Fibroblast of gingiva (primary cell): ENCODE measurements around the gene ZNF695.

Experiments
- DNase-seq: peaks from one replicate; pipeline ENCODE4 v3.0.0-alpha.2; 2011; ENCODE audit warnings: low read depth

The ZNF695 gene

DNA sequence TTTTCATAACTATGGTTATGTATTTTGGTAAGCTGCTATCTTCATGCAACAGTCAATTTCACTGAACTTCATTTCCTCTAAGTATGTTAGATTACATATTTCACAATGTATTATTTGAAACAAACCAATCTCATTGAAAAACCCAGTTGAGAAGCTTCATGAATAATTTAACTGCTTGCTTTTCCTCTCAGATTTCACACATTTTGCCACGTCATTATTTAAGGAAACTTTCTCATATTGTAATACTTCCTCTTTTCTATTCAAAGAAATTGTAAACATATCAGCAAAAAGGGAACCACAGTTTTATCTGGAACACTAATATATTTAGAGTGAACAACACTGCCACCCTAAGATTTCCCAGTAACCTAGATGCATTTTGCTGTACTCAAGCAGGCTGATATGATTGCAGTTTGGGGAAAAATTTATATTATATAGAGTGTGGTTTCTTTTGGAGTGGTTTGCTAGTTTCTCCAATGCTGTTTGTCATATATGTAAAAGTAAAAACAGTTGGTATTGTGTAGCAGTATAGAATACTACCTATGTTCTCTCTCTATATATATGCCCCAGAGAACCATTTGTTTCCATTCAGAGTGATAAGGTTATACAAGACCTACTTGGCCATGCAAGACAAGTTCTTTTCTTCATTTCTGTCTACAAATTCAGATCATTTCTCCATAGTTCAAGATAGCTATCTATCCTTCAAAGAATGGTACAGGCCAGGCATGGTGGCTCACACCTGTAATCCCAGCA, 47.7 kb downstream of the ZNF695 start:
- peak; percentile 62 for DNase-seq

DNA sequence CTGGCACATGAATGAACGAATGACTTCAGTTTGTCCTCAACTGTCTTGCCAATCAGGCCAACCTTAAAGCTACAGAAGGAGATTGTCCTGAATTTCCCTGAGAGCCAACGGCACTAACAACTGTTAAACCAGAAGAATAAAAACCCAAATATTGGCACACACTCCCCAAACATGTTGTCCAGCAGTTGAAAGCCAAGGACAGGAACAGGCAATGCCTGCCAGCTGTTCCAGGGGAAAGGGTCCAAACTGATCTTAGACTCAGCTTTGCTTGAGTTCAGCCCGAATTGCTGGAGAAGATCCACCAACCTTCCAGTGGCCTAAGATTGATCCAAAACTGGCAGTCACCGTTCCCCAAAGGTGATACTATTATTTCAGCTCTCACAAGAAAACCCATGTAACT, 53.7 kb downstream of the ZNF695 start:
- no peak for DNase-seq

DNA sequence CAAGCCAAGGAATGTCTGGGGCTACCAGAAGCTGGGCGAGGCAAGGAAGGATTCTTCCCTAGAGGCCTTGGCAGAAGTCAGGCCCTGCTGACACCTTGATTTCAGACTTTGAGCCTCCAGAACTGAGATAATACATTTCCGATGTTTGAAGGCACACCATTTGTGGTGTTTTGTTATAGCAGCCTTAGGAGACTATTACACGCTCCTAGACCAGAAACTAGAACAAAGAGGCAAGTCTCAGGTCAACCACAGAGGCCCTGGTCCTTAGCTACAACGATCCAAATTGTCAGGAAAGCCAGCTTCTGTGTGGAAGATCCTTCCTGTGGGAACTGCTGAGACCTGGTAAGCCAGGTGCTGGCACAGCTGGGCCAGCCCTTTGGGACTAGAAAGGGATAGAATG, 56.4 kb downstream of the ZNF695 start:
- no peak for DNase-seq

DNA sequence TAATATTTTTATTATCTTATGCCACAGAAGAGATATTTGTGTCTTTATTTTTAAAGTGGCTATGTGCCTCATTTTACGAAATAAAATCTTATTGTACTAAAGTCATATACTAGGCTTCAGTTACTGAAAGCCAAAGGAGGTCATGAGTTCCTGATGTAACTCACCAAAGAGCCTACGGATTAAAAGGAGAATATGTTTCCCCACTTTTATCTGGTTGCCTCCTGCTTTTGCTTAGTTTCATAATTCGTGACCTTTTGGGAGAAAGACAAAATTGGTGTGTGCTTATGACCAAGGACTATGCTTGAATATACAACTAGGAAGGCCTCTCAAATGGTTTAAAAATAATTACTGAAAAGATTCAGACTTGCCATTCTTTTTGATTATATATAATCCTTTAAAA, 57.9 kb downstream of the ZNF695 start:
- peak; percentile 19 for DNase-seq

DNA sequence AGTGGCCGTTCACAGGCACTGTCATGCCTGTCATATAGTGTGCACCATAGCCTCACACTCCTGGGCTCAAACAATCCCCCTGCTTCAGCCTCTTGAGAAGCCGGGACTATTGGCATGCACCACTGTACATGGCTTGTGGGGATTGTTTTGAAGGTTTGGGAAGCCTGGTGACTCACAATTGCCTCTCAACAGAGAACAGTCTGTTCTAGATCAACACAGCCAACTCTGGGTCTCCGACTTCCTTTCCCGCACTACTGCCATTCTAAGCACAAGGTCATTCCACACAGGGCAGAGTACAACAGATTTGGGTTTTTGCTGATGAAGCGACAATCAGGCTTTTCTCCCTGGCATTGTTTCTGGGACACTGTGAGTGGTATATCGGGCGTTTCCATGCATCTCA, 60.6 kb downstream of the ZNF695 start:
- peak; percentile 88 for DNase-seq

DNA sequence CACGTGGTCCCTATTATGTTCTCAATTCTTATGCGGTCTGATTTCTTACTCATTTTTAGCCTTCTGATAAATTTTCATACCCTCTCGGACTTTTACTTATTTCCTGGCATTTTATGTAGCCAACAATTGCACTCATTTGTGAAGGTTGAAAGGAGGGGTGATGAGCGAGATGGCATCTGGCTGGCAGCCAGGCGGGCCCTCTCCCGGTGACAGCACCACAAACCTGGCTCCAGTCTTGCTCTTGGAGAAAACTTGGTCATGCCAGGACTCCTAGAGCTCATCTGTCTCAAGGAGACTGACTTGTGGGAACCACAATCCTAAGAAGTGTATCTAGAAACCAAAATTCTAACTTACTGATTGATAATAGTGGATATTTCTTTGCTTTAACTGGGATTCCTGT, 61.5 kb downstream of the ZNF695 start:
- DNase-seq = no peak
